HepG2 (cell line): ENCODE measurements around the gene MIEF1. TPM values are rescaled to one million over a fixed set of nuclear protein-coding genes. Genes with fewer than 3 reads are reported as not detected.

Experiments used
- BCL6 ChIP-seq: IDR thresholded peaks from 2 replicates; pipeline ENCODE4 v1.6.1; 2016; ENCODE audit warnings: missing genetic modification reagents, missing compliant biosample characterization
- CHCHD3 ChIP-seq: sonication (generic); formaldehyde crosslinking; IDR thresholded peaks from 2 replicates; pipeline ENCODE4 v1.8.0; 2022; ENCODE audit warnings: mild to moderate bottlenecking, missing genetic modification reagents, moderate library complexity
- HOXA5 ChIP-seq: sonication (generic); formaldehyde crosslinking; IDR thresholded peaks from 2 replicates; pipeline ENCODE4 v1.4.0; 2020; ENCODE audit warnings: missing genetic modification reagents
- NFYC ChIP-seq: IDR thresholded peaks from 2 replicates; pipeline ENCODE4 v1.6.1; 2016; ENCODE audit warnings: missing genetic modification reagents, missing compliant biosample characterization
- ONECUT2 ChIP-seq: sonication (generic); formaldehyde crosslinking; IDR thresholded peaks from 2 replicates; pipeline ENCODE4 v1.4.0; 2020; ENCODE audit warnings: missing genetic modification reagents
- SIX4 ChIP-seq: sonication (generic); formaldehyde crosslinking; IDR thresholded peaks from 2 replicates; pipeline ENCODE4 v1.4.0; 2020; ENCODE audit warnings: missing genetic modification reagents
- U2AF1 ChIP-seq: fragments of 200-400 bp; formaldehyde crosslinking; optimal IDR thresholded peaks from 2 replicates; pipeline ENCODE3; 2017; ENCODE audit warnings: mild to moderate bottlenecking, low read depth, low read length
- ZBTB7B ChIP-seq: sonication (generic); formaldehyde crosslinking; IDR thresholded peaks from 2 replicates; pipeline ENCODE4 v1.4.0; 2020; ENCODE audit warnings: missing genetic modification reagents
- ZFY ChIP-seq: sonication (generic); formaldehyde crosslinking; IDR thresholded peaks from 2 replicates; pipeline ENCODE4 v1.4.0; 2020; ENCODE audit warnings: missing genetic modification reagents
- ZNF549 ChIP-seq: sonication (generic); formaldehyde crosslinking; IDR thresholded peaks from 2 replicates; pipeline ENCODE4 v1.5.0; 2020; ENCODE audit warnings: missing genetic modification reagents
- ZNF558 ChIP-seq: sonication (generic); formaldehyde crosslinking; IDR thresholded peaks from 2 replicates; pipeline ENCODE4 v1.9.0; 2022; ENCODE audit warnings: mild to moderate bottlenecking, missing genetic modification reagents, borderline replicate concordance
- ZSCAN20 ChIP-seq: sonication (generic); formaldehyde crosslinking; IDR thresholded peaks from 2 replicates; pipeline ENCODE4 v1.4.0; 2020; ENCODE audit warnings: missing genetic modification reagents, mild to moderate bottlenecking, borderline replicate concordance
- ZSCAN22 ChIP-seq: sonication (generic); formaldehyde crosslinking; IDR thresholded peaks from 2 replicates; pipeline ENCODE4 v1.4.0; 2020; ENCODE audit warnings: mild to moderate bottlenecking, missing genetic modification reagents
- polyA plus RNA-seq, 8 experiments: library from polyadenylated mRNA; depleted of rRNA in 3 of 8; stranded (reverse) in 7 of 8; unstranded in 1 of 8; fragments of >200 nt; fragmentation: Illumina TruSeq in 4 of 8; extraction: Trizol in 4 of 8; gene quantifications; 2 replicates each; pipeline versions ENCODE4 v1.2.1 to v1.2.3, GENCODE V29; 2011 to 2016; ENCODE audit warnings: low read depth in 4 of 8, missing spikeins in 1 of 8, mixed read lengths in 1 of 8; ENCODE audit not compliant: insufficient read depth in 1 of 8
- total RNA-seq, 5 experiments: library from RNA; depleted of rRNA; stranded (reverse); fragments of >200 nt; fragmentation: Illumina TruSeq; extraction: Trizol; gene quantifications; 2 replicates each; pipeline ENCODE4 v1.2.3, GENCODE V29; 2016; ENCODE audit warnings: low read depth in 1 of 5
- TF ChIP-seq, protein P1 (sequence below): sonication (generic); formaldehyde crosslinking; IDR thresholded peaks from 2 replicates; pipeline ENCODE4 v1.5.0; 2020; ENCODE audit warnings: missing genetic modification reagents
- TF ChIP-seq, protein P2 (sequence below): sonication (generic); formaldehyde crosslinking; IDR thresholded peaks from 2 replicates; pipeline ENCODE4 v1.4.0; 2020; ENCODE audit warnings: mild to moderate bottlenecking, low read depth, missing genetic modification reagents
- TF ChIP-seq, protein P3 (sequence below): sonication (generic); formaldehyde crosslinking; IDR thresholded peaks from 2 replicates; pipeline ENCODE4 v1.4.0; 2020; ENCODE audit warnings: missing genetic modification reagents, borderline replicate concordance
- TF ChIP-seq, protein P4 (sequence below): sonication (generic); formaldehyde crosslinking; IDR thresholded peaks from 2 replicates; pipeline ENCODE4 v1.4.0; 2020; ENCODE audit warnings: missing genetic modification reagents
- TF ChIP-seq, protein P5 (sequence below): sonication (generic); formaldehyde crosslinking; IDR thresholded peaks from 2 replicates; pipeline ENCODE4 v1.5.0; 2020; ENCODE audit warnings: mild to moderate bottlenecking, missing genetic modification reagents, borderline replicate concordance

MIEF1 gene
- total and polyA plus RNA-seq, 2 of the 13 experiments (the other 11 are each of a cell fraction or from before 2014, with no cell fraction given) = 21.7 to 34.8 TPM

DNA sequence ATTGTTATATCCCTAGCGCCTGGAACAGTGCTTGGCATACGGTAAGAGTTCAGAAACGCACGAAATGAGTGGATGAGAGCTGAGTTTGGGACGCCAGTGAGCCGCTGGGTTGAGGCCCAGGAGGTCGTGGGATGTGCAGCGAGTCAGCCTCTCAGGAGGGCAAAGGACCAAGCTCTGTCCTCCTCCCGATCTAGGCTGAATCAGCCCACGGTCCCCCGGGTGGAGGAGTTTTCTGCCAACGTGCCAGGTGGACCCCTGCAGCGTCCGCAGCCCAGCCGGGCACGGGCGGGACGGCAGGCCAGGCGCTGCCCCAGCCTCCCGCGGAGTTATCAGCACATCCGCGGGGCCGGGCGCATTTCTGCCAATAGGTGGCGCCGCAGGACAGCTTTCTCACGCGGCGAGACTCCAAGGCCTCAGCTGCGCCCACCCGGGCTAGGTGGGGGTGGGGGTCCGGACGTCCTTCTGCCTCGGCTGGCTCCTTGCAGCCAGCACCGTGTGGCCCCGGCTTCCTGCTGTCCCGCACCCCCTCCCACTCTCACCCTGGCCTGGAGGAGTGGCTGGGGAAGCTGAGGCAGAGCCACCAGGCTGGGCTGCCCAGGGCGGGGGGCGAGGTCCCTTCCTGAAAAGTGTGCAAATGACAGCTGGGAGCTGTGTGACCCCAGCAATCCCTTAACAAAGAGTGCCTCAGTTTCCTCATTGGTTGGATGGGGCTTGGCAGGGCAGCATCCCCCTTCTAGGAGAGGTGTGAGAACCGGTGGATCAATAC, 32.7 kb downstream of the MIEF1 start (continued):
- TF ChIP-seq, protein P1, sequence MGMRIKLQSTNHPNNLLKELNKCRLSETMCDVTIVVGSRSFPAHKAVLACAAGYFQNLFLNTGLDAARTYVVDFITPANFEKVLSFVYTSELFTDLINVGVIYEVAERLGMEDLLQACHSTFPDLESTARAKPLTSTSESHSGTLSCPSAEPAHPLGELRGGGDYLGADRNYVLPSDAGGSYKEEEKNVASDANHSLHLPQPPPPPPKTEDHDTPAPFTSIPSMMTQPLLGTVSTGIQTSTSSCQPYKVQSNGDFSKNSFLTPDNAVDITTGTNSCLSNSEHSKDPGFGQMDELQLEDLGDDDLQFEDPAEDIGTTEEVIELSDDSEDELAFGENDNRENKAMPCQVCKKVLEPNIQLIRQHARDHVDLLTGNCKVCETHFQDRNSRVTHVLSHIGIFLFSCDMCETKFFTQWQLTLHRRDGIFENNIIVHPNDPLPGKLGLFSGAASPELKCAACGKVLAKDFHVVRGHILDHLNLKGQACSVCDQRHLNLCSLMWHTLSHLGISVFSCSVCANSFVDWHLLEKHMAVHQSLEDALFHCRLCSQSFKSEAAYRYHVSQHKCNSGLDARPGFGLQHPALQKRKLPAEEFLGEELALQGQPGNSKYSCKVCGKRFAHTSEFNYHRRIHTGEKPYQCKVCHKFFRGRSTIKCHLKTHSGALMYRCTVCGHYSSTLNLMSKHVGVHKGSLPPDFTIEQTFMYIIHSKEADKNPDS = no peak
- TF ChIP-seq ZNF558 (CRISPR knock-in tag) (no peak), ZFY (CRISPR knock-in tag) (peak; percentile 8; the same call in 1 of the 2 replicates), NFYC (CRISPR knock-in tag) (no peak), BCL6 (CRISPR knock-in tag) (0 out of 2 replicates have a peak, but pooled peaks have one; percentile 36), ZSCAN22 (CRISPR knock-in tag) (no peak), ZNF549 (CRISPR knock-in tag) (no peak), U2AF1 (no peak), HOXA5 (CRISPR knock-in tag) (no peak), ZBTB7B (CRISPR knock-in tag) (peak; percentile 94), CHCHD3 (CRISPR knock-in tag) (no peak), SIX4 (no peak), ZSCAN20 (CRISPR knock-in tag) (no peak), ONECUT2 (CRISPR knock-in tag) (no peak)
- TF ChIP-seq, protein P2, sequence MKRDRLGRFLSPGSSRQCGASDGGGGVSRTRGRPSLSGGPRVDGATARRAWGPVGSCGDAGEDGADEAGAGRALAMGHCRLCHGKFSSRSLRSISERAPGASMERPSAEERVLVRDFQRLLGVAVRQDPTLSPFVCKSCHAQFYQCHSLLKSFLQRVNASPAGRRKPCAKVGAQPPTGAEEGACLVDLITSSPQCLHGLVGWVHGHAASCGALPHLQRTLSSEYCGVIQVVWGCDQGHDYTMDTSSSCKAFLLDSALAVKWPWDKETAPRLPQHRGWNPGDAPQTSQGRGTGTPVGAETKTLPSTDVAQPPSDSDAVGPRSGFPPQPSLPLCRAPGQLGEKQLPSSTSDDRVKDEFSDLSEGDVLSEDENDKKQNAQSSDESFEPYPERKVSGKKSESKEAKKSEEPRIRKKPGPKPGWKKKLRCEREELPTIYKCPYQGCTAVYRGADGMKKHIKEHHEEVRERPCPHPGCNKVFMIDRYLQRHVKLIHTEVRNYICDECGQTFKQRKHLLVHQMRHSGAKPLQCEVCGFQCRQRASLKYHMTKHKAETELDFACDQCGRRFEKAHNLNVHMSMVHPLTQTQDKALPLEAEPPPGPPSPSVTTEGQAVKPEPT (CRISPR knock-in tag) = 0 out of 2 replicates have a peak, but pooled peaks have one; percentile 27
- TF ChIP-seq, protein P3, sequence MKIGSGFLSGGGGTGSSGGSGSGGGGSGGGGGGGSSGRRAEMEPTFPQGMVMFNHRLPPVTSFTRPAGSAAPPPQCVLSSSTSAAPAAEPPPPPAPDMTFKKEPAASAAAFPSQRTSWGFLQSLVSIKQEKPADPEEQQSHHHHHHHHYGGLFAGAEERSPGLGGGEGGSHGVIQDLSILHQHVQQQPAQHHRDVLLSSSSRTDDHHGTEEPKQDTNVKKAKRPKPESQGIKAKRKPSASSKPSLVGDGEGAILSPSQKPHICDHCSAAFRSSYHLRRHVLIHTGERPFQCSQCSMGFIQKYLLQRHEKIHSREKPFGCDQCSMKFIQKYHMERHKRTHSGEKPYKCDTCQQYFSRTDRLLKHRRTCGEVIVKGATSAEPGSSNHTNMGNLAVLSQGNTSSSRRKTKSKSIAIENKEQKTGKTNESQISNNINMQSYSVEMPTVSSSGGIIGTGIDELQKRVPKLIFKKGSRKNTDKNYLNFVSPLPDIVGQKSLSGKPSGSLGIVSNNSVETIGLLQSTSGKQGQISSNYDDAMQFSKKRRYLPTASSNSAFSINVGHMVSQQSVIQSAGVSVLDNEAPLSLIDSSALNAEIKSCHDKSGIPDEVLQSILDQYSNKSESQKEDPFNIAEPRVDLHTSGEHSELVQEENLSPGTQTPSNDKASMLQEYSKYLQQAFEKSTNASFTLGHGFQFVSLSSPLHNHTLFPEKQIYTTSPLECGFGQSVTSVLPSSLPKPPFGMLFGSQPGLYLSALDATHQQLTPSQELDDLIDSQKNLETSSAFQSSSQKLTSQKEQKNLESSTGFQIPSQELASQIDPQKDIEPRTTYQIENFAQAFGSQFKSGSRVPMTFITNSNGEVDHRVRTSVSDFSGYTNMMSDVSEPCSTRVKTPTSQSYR (CRISPR knock-in tag) = peak; percentile 28; the same call in 1 of the 2 replicates
- TF ChIP-seq, protein P4, sequence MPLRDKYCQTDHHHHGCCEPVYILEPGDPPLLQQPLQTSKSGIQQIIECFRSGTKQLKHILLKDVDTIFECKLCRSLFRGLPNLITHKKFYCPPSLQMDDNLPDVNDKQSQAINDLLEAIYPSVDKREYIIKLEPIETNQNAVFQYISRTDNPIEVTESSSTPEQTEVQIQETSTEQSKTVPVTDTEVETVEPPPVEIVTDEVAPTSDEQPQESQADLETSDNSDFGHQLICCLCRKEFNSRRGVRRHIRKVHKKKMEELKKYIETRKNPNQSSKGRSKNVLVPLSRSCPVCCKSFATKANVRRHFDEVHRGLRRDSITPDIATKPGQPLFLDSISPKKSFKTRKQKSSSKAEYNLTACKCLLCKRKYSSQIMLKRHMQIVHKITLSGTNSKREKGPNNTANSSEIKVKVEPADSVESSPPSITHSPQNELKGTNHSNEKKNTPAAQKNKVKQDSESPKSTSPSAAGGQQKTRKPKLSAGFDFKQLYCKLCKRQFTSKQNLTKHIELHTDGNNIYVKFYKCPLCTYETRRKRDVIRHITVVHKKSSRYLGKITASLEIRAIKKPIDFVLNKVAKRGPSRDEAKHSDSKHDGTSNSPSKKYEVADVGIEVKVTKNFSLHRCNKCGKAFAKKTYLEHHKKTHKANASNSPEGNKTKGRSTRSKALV (CRISPR knock-in tag) = peak; percentile 23; the same call in 1 of the 2 replicates
- TF ChIP-seq, protein P5, sequence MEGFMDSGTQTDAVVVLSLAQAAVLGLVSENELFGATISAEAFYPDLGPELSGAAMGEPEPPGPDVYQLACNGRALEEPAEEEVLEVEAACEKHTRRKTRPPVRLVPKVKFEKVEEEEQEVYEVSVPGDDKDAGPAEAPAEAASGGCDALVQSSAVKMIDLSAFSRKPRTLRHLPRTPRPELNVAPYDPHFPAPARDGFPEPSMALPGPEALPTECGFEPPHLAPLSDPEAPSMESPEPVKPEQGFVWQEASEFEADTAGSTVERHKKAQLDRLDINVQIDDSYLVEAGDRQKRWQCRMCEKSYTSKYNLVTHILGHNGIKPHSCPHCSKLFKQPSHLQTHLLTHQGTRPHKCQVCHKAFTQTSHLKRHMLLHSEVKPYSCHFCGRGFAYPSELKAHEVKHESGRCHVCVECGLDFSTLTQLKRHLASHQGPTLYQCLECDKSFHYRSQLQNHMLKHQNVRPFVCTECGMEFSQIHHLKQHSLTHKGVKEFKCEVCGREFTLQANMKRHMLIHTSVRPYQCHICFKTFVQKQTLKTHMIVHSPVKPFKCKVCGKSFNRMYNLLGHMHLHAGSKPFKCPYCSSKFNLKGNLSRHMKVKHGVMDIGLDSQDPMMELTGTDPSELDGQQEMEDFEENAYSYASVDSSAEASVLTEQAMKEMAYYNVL (CRISPR knock-in tag) = 0 out of 2 replicates have a peak, but pooled peaks have one; percentile 15
